OCI-LY7 (cell line): Measurements from ENCODE around the gene FALEC.

Experiments used
- EZH2phosphoT487 ChIP-seq: fragments of 200-600 bp; sonication (generic); IDR thresholded peaks from 2 replicates; pipeline ENCODE4 v1.6.1; 2018; ENCODE audit warnings: low read depth, borderline replicate concordance, mild to moderate bottlenecking, mixed run types, antibody characterized with exemption, low read length, moderate library complexity, mixed read lengths
- TF ChIP-seq, protein P1 (sequence below): fragments of 200-600 bp; sonication (generic); conservative IDR thresholded peaks from 2 replicates; pipeline ENCODE4 v1.5.1; 2014; ENCODE audit warnings: mild to moderate bottlenecking, antibody characterized with exemption, low read length, moderate library complexity, mixed read lengths

DNA sequence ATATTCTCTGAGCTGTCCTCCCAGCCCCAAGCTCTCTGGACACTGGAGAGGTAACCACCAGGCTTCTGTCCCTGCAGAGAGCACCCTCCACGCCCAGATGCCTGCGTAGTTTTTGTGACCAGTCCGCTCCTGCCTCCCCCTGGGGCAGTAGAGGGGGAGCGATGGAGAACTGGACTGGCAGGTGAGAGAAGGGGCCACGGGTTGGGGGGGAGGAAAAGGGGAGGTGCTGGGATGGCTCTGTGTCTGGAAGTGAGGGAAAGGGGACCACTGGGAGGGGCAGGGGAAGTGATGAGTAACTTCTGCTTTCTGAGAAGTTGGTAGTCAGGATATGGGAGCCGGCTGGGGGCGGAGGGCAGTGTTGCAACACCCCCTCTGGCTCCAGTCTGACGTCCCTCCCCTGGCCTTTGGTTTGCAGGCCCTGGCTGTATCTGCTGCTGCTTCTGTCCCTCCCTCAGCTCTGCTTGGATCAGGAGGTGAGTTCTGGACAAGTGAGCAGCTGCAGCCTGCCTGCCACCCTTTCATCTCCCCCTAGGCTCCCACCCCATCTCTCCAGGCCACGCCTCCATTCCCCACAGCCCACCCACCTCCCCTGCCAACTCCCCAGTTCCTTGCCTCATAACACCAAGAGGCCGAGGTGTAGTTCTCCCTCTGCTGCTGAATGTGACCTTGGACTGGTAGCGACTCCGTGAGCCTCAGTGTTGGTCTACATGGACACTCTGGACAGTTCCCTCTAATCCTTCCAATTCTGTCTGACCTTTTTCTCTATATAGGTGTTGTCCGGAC, 36.8 kb downstream of the FALEC start:
- TF ChIP-seq, protein P1, sequence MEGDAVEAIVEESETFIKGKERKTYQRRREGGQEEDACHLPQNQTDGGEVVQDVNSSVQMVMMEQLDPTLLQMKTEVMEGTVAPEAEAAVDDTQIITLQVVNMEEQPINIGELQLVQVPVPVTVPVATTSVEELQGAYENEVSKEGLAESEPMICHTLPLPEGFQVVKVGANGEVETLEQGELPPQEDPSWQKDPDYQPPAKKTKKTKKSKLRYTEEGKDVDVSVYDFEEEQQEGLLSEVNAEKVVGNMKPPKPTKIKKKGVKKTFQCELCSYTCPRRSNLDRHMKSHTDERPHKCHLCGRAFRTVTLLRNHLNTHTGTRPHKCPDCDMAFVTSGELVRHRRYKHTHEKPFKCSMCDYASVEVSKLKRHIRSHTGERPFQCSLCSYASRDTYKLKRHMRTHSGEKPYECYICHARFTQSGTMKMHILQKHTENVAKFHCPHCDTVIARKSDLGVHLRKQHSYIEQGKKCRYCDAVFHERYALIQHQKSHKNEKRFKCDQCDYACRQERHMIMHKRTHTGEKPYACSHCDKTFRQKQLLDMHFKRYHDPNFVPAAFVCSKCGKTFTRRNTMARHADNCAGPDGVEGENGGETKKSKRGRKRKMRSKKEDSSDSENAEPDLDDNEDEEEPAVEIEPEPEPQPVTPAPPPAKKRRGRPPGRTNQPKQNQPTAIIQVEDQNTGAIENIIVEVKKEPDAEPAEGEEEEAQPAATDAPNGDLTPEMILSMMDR: no peak
- TF ChIP-seq EZH2phosphoT487: no peak
